ENCODE measurements around the gene CAP1.

CAP1 gene

DNA sequence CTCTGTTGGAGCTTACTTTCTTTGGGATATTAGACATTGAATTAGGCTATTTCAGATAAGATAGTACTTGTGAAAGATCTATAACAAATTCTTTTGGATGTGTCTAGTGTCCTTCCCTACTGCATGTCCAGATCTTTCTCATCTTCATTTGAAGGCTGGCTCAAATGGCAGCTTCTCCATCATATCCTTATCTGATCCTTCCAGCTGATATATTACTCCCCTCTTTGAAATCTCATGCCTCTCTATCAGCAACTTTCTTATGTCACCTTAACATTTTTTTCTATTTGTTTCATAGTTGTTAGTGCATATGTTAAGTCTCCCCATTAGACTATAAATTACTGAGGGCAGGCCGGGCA is 17.5 kb downstream of the CAP1 start:
- in situ Hi-C loops (cut with MboI; ENCODE audit: low sequenced_read_pairs): no loop called here

DNA sequence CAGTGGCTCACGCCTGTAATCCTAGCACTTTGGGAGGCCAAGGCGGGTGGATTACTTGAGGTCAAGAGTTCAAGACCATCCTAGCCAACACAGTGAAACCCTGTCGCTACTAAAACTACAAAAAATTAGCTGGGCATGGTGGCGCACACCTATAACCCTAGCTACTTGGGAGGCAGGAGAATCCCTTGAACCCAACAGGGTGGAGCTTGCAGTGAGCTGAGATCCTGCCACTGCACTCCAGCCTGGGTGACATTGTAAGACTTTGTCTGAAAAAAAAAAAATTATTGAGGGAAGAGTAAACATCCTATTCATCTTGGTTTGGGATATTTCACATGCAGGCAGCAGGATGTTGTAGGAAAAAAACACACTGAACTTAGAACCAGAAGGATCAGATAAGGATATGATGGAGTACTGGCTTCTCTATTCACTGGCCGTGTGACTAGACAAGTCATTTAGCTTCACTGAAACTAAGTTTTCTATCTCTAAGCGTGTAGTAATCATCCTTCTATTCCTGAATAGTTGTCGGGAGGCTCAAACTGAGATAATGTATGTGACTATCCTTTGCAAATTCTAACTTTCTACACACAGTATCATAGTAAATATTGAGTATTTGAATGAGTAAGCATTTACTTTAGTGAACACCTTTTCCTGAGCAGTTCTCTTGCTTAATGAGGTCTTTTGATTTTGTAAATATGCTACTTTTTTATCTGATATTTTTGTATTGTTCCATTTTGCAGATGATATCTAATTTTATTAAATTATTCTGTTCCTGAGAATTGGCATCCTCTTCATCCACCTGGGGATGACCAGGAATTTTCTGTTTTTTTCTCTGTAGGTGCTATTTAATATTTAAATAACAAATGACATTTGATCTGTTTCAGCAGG is 18.2 kb downstream of the CAP1 start:
- in situ Hi-C loops (cut with MboI; ENCODE audit: low sequenced_read_pairs): no loop called here

DNA sequence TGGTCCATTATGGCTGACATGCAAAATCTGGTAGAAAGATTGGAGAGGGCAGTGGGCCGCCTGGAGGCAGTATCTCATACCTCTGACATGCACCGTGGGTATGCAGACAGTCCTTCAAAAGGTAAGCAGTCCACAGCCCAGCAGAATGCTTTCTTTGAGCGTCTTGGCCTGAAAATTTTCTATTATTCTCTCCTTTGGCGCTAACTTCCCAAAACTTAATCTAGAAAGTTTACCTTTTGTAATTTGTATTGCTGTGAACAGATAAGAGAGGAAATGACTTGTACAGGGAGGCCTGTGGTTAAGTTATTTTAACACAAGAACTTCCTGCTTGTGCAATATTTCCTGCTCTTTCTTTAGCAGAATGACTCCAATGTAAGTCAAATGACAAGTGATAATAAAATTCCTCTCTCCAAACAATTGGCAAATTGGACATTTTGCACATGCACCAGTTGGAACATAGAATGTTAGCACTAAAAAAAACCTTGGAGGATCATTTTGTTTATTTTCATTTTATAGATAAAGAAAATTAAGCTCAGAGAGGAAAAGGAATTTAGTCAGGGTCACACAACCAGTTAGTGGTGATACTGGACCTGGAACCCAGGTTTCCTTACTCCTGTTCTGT is 18.9 kb downstream of the CAP1 start:
- in situ Hi-C loops (cut with MboI; ENCODE audit: low sequenced_read_pairs): no loop called here

DNA sequence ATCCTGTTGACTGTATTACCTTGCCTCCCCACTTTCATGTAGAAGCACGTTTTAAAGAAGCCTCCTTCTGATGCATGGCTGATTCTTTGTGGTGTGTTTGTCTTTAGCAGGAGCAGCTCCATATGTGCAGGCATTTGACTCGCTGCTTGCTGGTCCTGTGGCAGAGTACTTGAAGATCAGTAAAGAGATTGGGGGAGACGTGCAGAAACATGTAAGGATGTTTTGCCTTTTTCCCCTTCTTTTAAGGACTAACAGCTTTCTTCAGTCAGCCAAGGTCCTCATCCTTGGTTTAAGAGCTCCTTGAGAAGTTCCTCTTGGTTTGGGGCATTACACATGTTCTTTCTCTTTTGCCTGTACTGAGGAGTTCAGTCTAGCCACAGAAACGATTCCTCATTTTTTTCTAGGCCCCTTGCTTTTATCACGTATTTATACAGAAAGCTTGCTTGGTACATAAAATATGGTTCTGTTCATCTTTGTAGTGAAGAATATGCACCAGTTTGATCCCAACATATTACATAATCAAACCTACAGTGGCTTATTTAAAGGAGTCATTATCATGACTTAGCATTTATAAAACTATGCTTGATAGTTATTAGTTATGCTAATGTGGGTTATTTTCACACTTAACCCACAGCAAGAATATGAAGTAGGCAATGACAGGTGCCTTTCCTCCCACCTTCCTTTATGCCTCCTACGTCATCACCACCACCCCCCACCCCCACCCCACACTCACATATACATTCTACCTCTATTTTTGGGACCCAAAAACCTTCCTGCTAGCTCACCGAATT is 19.6 kb downstream of the CAP1 start:
- in situ Hi-C loops (cut with MboI; ENCODE audit: low sequenced_read_pairs): no loop called here

DNA sequence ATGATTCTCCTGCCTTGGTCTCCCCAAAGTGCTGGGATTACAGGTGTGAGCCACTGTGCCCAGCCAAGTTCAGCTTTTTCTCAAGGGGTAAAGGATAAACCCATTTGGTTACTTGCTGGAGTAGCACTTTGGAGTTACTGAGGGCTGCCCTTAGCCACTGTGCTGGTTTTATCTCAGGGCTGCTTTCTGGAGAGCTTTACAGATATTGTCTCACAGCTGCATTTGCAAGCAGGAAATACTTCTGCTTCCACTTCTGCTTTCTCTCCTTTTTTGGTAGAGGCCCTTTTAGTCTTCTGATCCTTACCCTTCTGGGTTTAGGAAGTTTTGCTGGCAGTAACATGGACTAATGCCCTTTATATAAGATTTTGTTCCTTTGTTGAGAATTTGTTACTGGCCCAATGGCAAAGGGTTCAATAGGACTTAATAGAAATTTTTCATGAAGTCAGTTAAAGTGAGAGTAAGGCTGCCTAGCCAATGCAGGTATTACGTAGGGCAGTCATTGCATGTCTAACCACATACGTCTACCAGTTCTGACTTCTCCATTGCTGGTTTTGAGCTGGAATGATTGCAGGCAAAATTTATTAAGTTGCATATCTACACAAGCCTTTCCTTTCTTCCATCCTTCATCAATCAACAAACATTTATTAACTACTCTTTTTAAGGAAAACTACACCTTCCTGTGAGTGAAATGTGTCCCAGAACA is 24.4 kb downstream of the CAP1 start:
- in situ Hi-C loops (cut with MboI; ENCODE audit: low sequenced_read_pairs): no loop called here

DNA sequence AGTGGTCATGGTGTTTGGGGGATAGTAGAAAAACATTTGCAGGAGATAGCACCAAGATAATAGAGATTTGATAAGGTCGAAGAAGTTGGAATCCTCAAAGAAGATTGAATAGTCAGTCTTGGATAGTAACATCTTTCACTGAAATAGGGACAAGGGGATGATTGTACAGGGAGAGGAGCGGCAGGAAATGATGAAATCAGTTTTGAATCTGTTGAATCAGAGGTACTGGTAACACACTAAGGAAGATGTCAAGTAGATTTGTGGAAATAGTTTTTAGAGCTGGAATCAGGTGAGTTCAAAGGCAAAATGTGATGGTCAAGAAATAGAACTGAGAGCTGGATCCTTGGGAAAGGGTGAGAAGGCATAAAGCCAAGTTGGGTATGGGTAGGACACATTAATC is 26.5 kb downstream of the CAP1 start:
- in situ Hi-C loops (cut with MboI; ENCODE audit: low sequenced_read_pairs): no loop called here

DNA sequence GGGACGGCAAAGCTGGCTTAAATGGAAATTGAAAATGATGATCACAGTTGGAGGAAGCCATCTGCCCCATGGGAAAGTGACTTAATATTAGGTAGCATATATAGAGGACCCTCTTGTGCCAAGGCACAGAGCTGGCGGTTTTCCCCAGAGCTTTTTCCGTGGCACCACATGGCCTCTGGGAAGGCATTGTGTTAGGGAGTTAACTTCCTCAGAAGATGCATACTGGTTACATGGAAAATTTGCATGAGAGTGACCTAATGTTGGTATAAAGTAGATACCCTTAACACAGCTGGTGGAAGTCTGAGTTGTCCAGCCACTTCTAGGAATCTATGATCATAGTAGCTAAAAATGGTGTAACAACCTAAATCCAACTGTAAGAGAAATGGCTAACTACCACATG is 27.3 kb downstream of the CAP1 start:
- in situ Hi-C loops (cut with MboI; ENCODE audit: low sequenced_read_pairs): no loop called here

DNA sequence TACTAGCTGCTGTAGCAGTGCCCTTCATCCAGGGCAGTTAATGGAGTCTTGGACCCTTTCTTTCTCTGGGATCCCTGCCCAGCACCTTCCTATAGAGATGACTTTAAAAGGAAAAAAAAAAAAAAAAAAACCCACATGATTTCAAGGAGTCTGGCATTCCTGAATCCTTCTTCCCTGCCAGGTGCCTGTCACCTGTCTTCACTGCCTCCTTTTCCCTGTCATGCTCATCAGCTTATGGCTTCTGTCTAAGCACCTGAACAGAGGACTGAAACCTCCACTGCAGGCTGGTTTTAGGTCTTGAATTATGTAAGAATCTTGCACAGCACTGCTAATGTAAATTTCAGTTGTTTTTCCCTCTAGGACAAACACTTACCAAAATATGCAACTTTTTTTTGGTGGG is 31.6 kb downstream of the CAP1 start:
- in situ Hi-C loops (cut with MboI; ENCODE audit: low sequenced_read_pairs): no loop called here

DNA sequence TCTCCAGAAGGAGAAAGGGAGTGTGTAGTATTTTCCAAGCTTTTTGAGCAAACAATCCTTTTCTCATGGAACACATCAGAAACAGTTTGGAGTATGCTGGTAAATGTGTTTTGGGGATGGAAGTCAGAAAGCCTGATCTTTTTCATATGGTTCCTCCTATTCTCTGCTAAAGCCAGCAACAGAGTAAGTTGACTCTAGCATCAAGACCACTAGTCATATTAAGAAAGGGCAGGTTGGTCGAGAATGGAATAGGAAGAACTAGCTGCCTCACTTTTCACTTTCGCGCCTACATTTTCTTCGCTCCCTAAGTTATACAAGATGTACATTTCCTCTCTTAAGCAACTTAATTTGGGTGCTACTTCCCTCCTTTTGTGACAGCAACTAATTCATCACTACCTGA is 32.5 kb downstream of the CAP1 start:
- in situ Hi-C loops (cut with MboI; ENCODE audit: low sequenced_read_pairs): no loop called here

DNA sequence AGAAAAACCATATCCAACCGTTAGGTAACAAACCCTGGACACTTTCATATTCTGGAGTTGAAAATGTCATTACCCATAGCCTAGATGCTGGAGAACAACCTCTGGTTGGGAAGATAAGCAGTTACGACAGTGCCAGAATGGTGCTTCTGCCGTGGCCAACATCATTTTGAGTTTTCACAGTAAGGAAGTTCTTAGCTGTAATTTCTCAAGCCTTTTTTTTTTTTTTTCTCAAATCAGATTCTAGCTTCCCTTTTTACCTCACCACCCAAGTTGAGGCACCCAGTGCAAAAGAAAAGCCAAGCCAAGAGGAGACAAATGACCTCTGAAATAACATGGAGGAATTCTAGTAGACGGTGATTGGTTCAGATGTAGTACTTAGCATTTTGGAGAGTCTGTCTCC is 34.7 kb downstream of the CAP1 start:
- in situ Hi-C loops (cut with MboI; ENCODE audit: low sequenced_read_pairs): no loop called here

DNA sequence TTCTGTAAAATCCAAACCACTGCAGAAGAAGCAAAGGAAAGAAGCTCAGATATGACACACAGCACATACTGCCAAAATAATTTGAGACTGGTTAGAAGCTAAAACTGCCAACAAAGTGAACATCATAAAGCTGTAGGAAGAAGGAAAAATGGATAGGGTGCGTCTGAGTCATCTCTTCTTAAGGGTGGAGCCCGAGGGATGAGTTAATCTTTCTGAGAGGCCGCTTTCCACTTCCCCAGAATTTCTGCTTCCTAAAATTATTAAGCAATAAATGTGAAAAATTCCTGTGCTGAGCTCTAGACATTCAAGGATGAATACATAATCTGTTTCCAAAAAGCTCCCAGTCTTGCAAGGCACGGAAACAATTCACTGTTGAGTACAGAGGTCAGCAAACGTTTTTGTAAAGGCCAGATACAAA is 36.4 kb downstream of the CAP1 start:
- in situ Hi-C loops (cut with MboI; ENCODE audit: low sequenced_read_pairs): no loop called here

DNA sequence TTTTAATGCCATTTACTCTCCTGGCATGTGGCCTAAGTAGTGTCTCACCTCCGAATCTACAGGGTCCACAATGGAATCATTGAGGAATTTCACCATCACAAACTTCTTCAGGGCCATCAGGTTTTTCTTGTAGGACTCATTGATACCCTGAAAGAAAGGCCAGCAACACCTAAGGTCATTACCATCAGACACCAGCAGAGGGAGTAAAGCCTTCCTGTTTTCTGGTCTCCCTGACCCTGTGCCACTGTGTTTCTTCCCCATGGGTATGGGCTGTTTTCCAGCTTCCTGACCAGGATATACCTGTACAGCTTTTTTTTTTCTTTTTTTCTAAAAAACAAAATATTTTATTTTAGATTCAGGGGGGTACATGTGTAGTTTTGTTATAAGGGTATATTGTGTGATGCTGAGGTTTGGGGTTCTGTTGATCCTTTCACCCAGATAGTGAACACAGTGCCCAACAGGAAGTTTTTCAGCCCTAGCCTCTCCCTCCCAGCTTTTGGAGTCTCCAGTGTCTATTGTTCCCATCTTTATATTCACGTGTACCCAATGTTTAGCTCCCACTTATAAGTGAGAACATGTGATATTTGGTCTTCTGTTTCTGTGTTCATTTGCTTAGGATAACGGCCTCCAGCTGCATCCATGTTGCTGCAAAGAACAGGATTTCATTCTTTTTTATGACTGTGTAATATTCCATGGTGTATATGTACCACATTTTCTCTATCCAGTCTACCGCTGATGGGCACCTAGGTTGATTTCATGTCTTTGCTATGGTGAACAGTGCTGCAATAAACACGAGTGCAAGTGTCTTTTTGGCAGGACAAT is 38.2 kb downstream of the CAP1 start:
- in situ Hi-C loops (cut with MboI; ENCODE audit: low sequenced_read_pairs): no loop called here

DNA sequence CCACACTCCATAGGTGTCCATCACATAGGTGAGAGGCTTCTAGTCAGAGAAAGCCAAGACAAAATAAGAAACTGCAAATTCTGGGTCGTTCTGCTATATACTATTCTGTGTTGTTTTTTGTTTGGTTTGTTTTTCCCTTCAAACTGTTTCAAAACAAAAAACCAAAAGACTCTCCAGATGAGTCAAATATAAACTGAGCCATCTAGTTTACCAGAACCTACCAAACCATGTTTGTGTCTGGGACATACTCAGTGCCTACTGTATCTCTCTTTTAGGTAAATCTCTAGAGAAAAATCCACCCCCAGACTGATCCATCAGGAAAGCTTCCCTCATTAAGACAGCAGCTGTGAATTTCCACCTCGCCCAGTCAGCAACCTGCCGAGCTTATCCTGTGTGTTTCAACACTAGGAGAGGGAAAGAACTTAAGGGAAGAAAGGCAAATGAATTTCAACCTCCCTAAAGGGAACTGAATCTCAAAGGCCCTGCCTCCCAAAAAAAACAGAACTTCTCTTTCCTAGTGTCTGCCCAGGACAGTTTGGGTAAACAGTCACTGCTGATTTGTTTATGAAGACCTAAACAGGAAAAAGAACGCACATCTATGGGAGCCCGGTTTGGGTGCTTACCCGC is 39.4 kb downstream of the CAP1 start:
- in situ Hi-C loops (cut with MboI; ENCODE audit: low sequenced_read_pairs): loop anchor here (10.0 kb wide), 1 partner anchor 255 kb away; no protein-coding TSS in a partner anchor

DNA sequence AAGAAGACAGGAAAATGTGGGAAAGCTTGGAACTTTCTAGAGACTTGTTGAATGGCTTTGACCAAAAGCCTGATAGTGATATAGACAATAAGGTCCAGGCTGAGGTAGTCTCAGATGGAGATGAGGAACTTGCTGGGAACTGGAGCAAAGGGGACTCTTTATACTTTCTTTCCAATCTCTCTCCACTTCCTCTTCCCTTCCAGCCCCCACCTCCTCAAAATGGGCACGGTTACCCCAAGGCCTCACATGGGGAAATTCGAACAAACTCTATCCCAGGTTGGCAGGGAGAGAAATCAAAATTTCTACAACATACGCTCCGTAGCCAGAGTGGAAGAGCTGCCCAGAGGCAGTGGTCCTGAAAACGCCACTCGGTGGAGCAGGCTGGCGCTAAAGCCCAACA is 41.3 kb downstream of the CAP1 start:
- in situ Hi-C loops (cut with MboI; ENCODE audit: low sequenced_read_pairs): loop anchor here (10.0 kb wide), 1 partner anchor 253 kb away; no protein-coding TSS in a partner anchor

DNA sequence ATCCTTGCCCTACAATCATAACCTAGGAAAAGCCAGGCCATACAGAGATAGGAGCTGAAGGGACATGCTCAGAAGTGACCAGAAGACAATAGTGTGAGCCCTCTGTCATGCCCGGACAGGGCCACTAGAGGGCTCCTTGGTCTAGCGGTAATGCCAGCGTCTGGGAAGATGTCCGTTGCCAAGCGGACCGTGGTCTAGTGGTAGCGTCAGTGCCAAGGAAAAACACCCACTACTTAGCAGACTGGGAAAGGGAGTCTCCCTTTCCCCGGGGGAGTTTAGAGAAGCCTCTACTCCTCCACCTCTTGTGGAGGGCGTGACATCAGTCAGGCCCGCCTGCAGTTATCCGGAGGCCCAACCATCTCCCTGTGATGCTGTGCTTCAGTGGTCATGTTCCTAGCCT is 44.2 kb downstream of the CAP1 start:
- in situ Hi-C loops (cut with MboI; ENCODE audit: low sequenced_read_pairs): loop anchor here (10.0 kb wide), 1 partner anchor 250 kb away; no protein-coding TSS in a partner anchor

DNA sequence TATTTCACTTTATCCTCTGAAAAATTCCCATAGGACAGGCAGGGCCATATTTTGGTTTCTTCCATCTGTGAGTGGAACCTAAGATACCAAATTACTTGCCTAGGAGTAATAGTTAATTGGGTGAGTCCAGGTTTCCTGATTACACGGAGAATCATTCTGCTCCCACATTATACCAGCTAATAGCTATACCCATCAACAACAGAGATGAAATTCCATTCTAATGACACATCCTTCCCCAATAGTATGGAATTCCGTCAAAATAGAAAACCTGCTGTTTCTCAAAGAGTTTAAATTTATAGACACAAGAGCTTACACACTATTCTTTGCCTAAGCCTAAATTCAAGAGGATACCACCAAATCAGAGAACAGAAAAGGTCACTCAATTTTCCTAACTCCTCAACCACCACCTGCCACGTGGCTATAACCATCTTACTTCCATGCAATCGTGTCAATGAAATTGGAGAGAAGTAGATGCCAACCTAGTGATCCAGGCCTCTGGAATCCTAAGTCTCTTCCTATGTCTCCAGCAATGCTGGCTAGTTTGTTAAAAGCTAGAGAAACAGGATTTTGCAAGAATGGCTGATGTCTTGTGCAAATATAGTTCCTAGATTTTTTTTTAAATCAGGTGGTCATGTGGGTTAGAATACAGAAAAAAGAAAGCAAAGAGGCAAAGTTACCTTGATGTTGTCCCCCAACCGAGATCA is 50.3 kb downstream of the CAP1 start:
- in situ Hi-C loops (cut with MboI; ENCODE audit: low sequenced_read_pairs): no loop called here

DNA sequence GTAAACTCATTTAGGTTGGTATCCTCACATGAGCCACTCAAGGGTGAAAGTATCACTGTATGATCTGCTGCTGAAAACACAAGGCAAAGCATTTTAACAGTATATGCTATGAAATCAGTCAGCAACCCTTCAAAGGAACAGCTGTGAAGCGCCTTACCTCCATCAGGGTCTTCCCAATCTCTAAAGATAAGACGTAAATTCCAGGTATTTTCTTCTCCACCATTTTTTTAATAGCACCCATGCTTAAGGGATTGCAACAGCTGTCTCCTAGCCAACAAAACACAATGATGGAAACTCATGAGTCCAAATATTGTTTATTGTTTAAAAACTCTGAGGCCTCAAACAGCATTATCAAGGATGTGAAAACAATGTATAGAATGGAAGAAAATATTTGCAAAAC is 51.7 kb downstream of the CAP1 start:
- in situ Hi-C loops (cut with MboI; ENCODE audit: low sequenced_read_pairs): no loop called here

DNA sequence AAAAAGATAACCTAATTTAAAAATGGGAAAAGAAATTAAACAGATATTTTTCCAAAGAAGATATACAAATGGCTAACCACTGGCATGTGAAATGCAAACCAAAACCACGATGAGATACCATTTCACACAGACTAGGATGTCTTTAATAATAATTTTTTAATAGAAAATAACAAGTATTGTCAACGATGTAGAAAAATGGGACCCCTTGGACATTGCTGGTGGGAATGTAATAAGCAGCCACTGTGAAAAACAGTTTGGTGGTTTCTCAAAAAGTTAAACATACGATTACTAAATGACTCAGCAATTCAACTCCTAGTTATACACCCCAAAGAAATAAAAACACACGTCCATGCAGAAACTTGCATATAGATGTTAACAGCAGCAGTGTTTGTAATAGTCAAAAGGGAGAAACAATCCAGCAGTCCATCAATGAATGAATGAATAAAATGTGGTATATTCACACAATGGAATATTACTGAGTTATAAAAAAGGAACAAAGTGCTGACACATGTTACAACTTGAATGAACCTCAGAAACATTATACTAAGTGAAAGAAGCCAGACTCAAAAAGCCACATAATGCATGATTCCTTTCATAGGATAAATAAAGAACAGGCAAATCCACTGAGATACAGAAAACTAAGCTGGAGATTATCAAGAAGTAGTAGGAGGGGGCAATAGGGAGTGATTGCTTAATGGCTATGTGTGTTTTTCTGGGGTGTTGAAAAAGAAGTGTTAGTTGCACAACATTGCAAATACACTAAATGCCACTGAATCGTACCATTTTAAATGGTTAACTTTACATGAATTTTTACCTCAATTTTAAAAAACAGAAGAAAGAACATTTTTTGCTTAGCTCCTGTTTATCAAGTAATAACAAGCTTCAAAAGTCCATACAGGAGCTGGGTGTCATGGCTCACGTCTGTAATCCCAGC is 52.4 kb downstream of the CAP1 start:
- in situ Hi-C loops (cut with MboI; ENCODE audit: low sequenced_read_pairs): no loop called here

Data from HL-60/S4 treated with retinoic acid at 250 ng/mL for 4 days and 3 days (cell line).